ENCODE results near the gene B4GALT2. TPM values are rescaled to one million over a fixed set of nuclear protein-coding genes. Genes with fewer than 3 reads are reported as not detected.

The B4GALT2 gene
- total RNA-seq (2022; extraction: Qiagen RNA extraction; ENCODE audit: low read depth) = 51.0 to 71.1 TPM (median 64.6 TPM) in 5 replicates

GRCh38 chr1:43978551-43979260, at the start of gene B4GALT2:
Gene B4GALT2, plus strand, starts transcription at chr1:43979210. Its CDS starts 1,951 bp downstream, at chr1:43981161.

GRCh38 chr1:43933386-43934100, 45.5 kb upstream of the B4GALT2 start, which contains the start of gene ARTN:
Gene ARTN, plus strand, starts transcription at chr1:43933801. Its CDS starts 1,856 bp downstream, at chr1:43935657.

GRCh38 chr1:43946236-43947060, 32.6 kb upstream of the B4GALT2 start, which contains the start of gene IPO13:
Gene IPO13, plus strand, starts transcription at chr1:43946950. Its CDS starts 651 bp downstream, at chr1:43947601.

GRCh38 chr1:43969746-43970466, 9.1 kb upstream of the B4GALT2 start, which contains the start of gene DPH2:
Gene DPH2, plus strand, starts transcription at chr1:43970010. Its CDS starts 166 bp downstream, at chr1:43970176.

GRCh38 chr1:43974443-43975248, 4.4 kb upstream of the B4GALT2 start, which contains the start of gene ATP6V0B:
Gene ATP6V0B, plus strand, starts transcription at chr1:43974960. Its CDS starts 81 bp downstream, at chr1:43975041.

GRCh38 chr1:43991476-43992231, 12.6 kb downstream of the B4GALT2 start, which contains the start of gene CCDC24:
Gene CCDC24, plus strand, starts transcription at chr1:43991599. Its CDS starts 280 bp downstream, at chr1:43991879.

GRCh38 chr1:44031252-44032169, 52.5 kb downstream of the B4GALT2 start, which contains the start of gene SLC6A9:
Gene SLC6A9, minus strand, starts transcription at chr1:44031462. Its CDS starts 7,185 bp downstream, at chr1:44024277.

Other genes starting within 250 kb of the B4GALT2 start
- 0.23 to 0.42 TPM (median 0.30 TPM) in 4 of 5 replicates, not detected in the other for gene ARTN, start 45.4 kb upstream of the B4GALT2 start, total RNA-seq (2022; extraction: Qiagen RNA extraction; ENCODE audit: low read depth)
- gene IPO13, start 32.3 kb upstream of the B4GALT2 start, total RNA-seq (2022; extraction: Qiagen RNA extraction; ENCODE audit: low read depth) = 10.4 to 18.4 TPM (median 15.0 TPM) in 5 replicates
- gene DPH2, start 9.2 kb upstream of the B4GALT2 start, total RNA-seq (2022; extraction: Qiagen RNA extraction; ENCODE audit: low read depth) = 40.4 to 48.2 TPM (median 43.8 TPM) in 5 replicates
- 104 to 166 TPM (median 140 TPM) in 5 replicates for gene ATP6V0B, start 4.2 kb upstream of the B4GALT2 start, total RNA-seq (2022; extraction: Qiagen RNA extraction; ENCODE audit: low read depth)
- 5.8 to 6.8 TPM (median 6.7 TPM) in 5 replicates for gene CCDC24, start 12.4 kb downstream of the B4GALT2 start, total RNA-seq (2022; extraction: Qiagen RNA extraction; ENCODE audit: low read depth)
- 13.6 to 17.8 TPM (median 14.4 TPM) in 5 replicates for gene SLC6A9, start 52.3 kb downstream of the B4GALT2 start, total RNA-seq (2022; extraction: Qiagen RNA extraction; ENCODE audit: low read depth)
- gene KLF17, start 139.6 kb downstream of the B4GALT2 start, total RNA-seq (2022; extraction: Qiagen RNA extraction; ENCODE audit: low read depth) = 0.18 to 0.64 TPM (median 0.31 TPM) in 5 replicates
- gene KLF18, start 162.4 kb downstream of the B4GALT2 start, total RNA-seq (2022; extraction: Qiagen RNA extraction; ENCODE audit: low read depth) = not detected in 5 replicates
- 19.3 to 21.7 TPM (median 21.1 TPM) in 5 replicates for gene DMAP1, start 234.3 kb downstream of the B4GALT2 start, total RNA-seq (2022; extraction: Qiagen RNA extraction; ENCODE audit: low read depth)

Data from A549 treated with DMSO at 1 μM for 4 hours (cell line).